ENCODE data around the gene CERS5.

Gene CERS5

DNA sequence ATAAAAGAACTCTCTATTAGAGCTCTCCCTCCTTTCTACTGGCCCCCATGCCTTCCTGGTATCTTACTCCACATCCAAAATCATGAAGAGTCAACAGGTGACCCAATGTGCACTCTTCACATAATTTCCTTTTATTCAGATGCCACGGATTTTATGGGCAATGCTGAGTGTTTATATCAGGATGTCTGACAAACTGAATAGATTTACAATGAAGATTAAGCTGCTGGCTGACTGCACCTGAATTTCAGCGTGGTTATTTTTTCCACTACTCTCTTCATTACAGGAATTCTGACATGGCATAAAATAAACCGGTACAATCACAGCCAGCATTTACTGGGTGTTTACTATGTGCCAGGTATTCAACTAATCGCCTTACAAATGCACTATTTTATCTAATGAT is 29.4 kb upstream of the CERS5 start:
- Histone ChIP-seq H3K4me1 (ENCODE audit: insufficient read depth, low read length) (no peaks in the 10 kb centered on the region), H2AFZ (ENCODE audit: low read depth, low read length) (no peak overlapping the region), H3K36me3 (ENCODE audit: insufficient read depth, low read length) (peaks cover 26% of the 10 kb centered on the region), H3K27me3 (ENCODE audit: insufficient read depth, low read length) (no peaks in the 10 kb centered on the region), H3K9me3 (ENCODE audit: low read length) (no peaks in the 10 kb centered on the region), H3K4me3 (ENCODE audit: low read length) (no peak overlapping the region)

GRCh38 chr12:50195832-50196231 is 28.7 kb upstream of the CERS5 start:
- Histone ChIP-seq H3K27me3 (ENCODE audit: insufficient read depth, low read length) (no peaks in the 10 kb centered on the region), H3K4me1 (ENCODE audit: insufficient read depth, low read length) (no peaks in the 10 kb centered on the region), H3K36me3 (ENCODE audit: insufficient read depth, low read length) (peaks cover 22% of the 10 kb centered on the region), H3K4me3 (ENCODE audit: low read length) (no peak overlapping the region), H3K9me3 (ENCODE audit: low read length) (no peaks in the 10 kb centered on the region), H2AFZ (ENCODE audit: low read depth, low read length) (no peak overlapping the region)

DNA sequence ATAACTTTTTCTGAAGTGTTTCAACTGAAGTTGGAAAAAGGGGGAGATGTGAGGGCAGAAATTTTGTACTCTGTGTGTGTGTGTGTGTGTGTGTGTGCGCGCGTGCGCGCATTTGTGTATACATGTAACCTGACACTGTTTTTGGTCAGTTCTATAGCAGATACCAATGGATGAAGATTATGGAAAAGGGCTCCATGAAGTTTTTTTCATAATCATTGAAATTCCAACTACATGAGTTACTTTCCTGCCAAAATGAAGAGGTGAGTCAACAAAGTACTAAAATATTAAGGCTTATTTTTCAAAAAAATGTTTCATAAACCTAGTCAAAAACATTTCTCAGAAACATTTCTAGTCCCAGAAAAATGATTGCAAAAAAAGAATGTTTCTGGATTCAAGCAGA is 25.7 kb upstream of the CERS5 start:
- peaks cover 13% of the 10 kb centered on the region for H3K36me3 ChIP-seq (ENCODE audit: insufficient read depth, low read length)
- H3K27me3 ChIP-seq (ENCODE audit: insufficient read depth, low read length) = no peaks in the 10 kb centered on the region
- no peak overlapping the region for H3K4me3 ChIP-seq (ENCODE audit: low read length)
- H3K9me3 ChIP-seq (ENCODE audit: low read length) = no peaks in the 10 kb centered on the region
- no peaks in the 10 kb centered on the region for H3K4me1 ChIP-seq (ENCODE audit: insufficient read depth, low read length)
- no peak overlapping the region for H2AFZ ChIP-seq (ENCODE audit: low read depth, low read length)

GRCh38 chr12:50192236-50192635 is 25.1 kb upstream of the CERS5 start:
- no peaks in the 10 kb centered on the region for H3K27me3 ChIP-seq (ENCODE audit: insufficient read depth, low read length)
- H3K36me3 ChIP-seq (ENCODE audit: insufficient read depth, low read length) = peaks cover 10% of the 10 kb centered on the region
- H3K9me3 ChIP-seq (ENCODE audit: low read length) = no peaks in the 10 kb centered on the region
- H3K4me1 ChIP-seq (ENCODE audit: insufficient read depth, low read length) = no peaks in the 10 kb centered on the region
- H3K4me3 ChIP-seq (ENCODE audit: low read length) = no peak overlapping the region
- no peak overlapping the region for H2AFZ ChIP-seq (ENCODE audit: low read depth, low read length)

GRCh38 chr12:50190859-50191258 is 23.7 kb upstream of the CERS5 start:
- Histone ChIP-seq H2AFZ (ENCODE audit: low read depth, low read length) (no peak overlapping the region), H3K27me3 (ENCODE audit: insufficient read depth, low read length) (no peaks in the 10 kb centered on the region), H3K4me1 (ENCODE audit: insufficient read depth, low read length) (no peaks in the 10 kb centered on the region), H3K9me3 (ENCODE audit: low read length) (no peaks in the 10 kb centered on the region), H3K36me3 (ENCODE audit: insufficient read depth, low read length) (peaks cover 9% of the 10 kb centered on the region), H3K4me3 (ENCODE audit: low read length) (no peak overlapping the region)

DNA sequence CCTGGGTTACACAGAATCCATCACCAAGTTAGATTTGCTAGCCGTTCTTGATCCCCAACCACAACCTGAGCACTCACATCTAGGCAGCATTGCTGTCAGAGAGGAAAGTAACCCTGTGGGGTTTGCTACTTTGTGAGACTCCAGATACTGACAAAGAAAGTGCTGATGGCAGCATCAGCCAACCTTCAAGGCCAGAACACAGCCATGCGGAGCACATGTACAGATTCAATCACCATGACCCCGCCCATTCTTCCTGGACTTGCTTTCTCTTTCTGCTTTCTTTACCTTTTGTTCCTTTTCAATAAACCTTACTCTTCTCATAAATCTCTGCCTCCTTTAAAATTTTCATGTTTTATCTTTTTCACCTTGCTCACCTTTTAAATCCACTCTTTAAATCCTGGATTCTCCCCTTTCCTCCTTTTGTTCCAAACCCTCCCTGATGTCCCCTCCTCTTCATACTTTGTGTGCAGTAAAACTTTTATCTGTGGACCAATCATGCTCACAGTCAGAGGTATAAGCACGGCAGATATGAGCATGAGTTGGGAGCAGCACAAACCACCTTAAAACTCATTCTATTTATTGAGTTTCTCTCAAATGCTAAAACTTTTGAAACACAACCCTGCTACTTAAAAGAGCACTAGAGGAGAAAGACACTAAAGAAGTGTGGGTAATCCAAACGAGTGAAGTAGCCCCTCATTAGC is 21.9 kb upstream of the CERS5 start:
- Histone ChIP-seq H3K27me3 (ENCODE audit: insufficient read depth, low read length) (no peaks in the 10 kb centered on the region), H3K36me3 (ENCODE audit: insufficient read depth, low read length) (peaks cover 7% of the 10 kb centered on the region), H2AFZ (ENCODE audit: low read depth, low read length) (no peak overlapping the region), H3K4me1 (ENCODE audit: insufficient read depth, low read length) (no peaks in the 10 kb centered on the region), H3K9me3 (ENCODE audit: low read length) (no peaks in the 10 kb centered on the region), H3K4me3 (ENCODE audit: low read length) (no peak overlapping the region)

DNA sequence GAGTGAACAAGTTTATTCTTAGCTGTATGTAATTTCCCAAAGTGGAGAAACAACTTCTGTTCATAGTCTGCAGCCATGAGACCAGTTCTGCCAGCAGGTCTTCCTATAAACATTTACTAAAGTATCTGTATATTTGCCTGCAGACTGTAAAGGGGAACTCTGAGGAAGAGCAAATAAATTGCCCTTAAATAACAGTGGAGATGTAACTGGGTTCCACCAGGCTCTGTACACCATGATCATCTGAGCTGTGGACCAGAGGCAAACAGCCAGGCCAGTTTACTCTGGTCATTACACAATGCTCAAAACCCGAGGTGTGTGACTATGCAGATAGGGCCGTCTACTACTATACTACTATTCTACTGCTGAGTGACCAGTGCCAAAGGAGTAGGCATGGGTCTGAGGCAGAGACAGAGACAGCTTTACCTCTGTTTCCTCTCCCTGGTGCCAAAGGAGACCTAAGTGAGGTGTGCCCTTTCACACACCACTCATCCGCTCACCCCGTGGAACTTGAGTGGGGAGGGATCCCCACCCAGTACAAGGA is 21.1 kb upstream of the CERS5 start:
- H3K27me3 ChIP-seq (ENCODE audit: insufficient read depth, low read length) = no peaks in the 10 kb centered on the region
- no peak overlapping the region for H3K4me3 ChIP-seq (ENCODE audit: low read length)
- no peaks in the 10 kb centered on the region for H3K4me1 ChIP-seq (ENCODE audit: insufficient read depth, low read length)
- H3K9me3 ChIP-seq (ENCODE audit: low read length) = no peaks in the 10 kb centered on the region
- peaks cover 7% of the 10 kb centered on the region for H3K36me3 ChIP-seq (ENCODE audit: insufficient read depth, low read length)
- no peak overlapping the region for H2AFZ ChIP-seq (ENCODE audit: low read depth, low read length)

GRCh38 chr12:50187084-50187900 is 20.1 kb upstream of the CERS5 start:
- Histone ChIP-seq H3K4me1 (ENCODE audit: insufficient read depth, low read length) (no peaks in the 10 kb centered on the region), H2AFZ (ENCODE audit: low read depth, low read length) (no peak overlapping the region), H3K9me3 (ENCODE audit: low read length) (no peaks in the 10 kb centered on the region), H3K27me3 (ENCODE audit: insufficient read depth, low read length) (no peaks in the 10 kb centered on the region), H3K36me3 (ENCODE audit: insufficient read depth, low read length) (peaks cover 3% of the 10 kb centered on the region), H3K4me3 (ENCODE audit: low read length) (no peak overlapping the region)

GRCh38 chr12:50186681-50187080 is 19.5 kb upstream of the CERS5 start:
- no peaks in the 10 kb centered on the region for H3K27me3 ChIP-seq (ENCODE audit: insufficient read depth, low read length)
- H3K36me3 ChIP-seq (ENCODE audit: insufficient read depth, low read length) = peaks cover 3% of the 10 kb centered on the region
- no peaks in the 10 kb centered on the region for H3K4me1 ChIP-seq (ENCODE audit: insufficient read depth, low read length)
- H3K4me3 ChIP-seq (ENCODE audit: low read length) = no peak overlapping the region
- no peak overlapping the region for H2AFZ ChIP-seq (ENCODE audit: low read depth, low read length)
- H3K9me3 ChIP-seq (ENCODE audit: low read length) = no peaks in the 10 kb centered on the region

DNA sequence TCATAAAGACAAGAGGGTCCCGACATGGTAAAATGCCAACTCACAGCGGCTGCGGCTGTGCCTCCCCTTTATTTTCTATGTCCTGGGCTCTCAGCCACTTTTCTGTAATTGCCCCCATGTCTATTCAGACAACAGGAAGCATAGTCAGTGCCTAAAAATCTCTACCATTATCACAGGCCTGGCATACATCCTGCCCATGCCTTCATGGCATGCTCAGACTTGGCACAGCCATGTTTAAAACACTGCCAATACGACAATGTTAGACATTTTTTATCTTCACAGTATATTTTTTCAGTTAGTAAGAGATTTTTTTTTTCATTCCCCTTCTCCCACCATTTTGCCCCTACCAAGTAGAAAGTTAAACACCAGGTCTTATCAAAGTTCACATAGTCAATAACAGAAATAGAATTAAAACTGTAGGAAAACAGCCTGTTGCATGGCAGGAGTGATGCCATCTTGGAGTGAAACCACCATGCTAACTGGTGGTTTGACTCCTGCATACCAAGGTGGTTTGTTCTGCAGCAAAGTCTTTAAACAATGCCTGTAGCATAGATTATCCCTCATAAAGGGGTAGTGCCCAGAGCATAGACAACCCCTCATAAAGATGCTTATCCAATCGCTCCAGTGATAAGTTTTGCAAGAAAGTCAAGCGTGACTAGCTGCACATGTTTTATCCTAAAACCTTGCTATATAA is 18.9 kb upstream of the CERS5 start:
- no peaks in the 10 kb centered on the region for H3K9me3 ChIP-seq (ENCODE audit: low read length)
- no peaks in the 10 kb centered on the region for H3K4me1 ChIP-seq (ENCODE audit: insufficient read depth, low read length)
- H3K4me3 ChIP-seq (ENCODE audit: low read length) = no peak overlapping the region
- no peaks in the 10 kb centered on the region for H3K27me3 ChIP-seq (ENCODE audit: insufficient read depth, low read length)
- no peak overlapping the region for H2AFZ ChIP-seq (ENCODE audit: low read depth, low read length)
- peaks cover 8% of the 10 kb centered on the region for H3K36me3 ChIP-seq (ENCODE audit: insufficient read depth, low read length)

- Histone ChIP-seq H3K27me3 (ENCODE audit: insufficient read depth, low read length) (no peaks in the 10 kb centered on the region), H2AFZ (ENCODE audit: low read depth, low read length) (no peak overlapping the region), H3K4me1 (ENCODE audit: insufficient read depth, low read length) (no peaks in the 10 kb centered on the region), H3K4me3 (ENCODE audit: low read length) (no peak overlapping the region), H3K36me3 (ENCODE audit: insufficient read depth, low read length) (peaks cover 10% of the 10 kb centered on the region), H3K9me3 (ENCODE audit: low read length) (no peaks in the 10 kb centered on the region)
Measured at GRCh38 chr12:50185301-50185895, 18.2 kb upstream of the CERS5 start.

DNA sequence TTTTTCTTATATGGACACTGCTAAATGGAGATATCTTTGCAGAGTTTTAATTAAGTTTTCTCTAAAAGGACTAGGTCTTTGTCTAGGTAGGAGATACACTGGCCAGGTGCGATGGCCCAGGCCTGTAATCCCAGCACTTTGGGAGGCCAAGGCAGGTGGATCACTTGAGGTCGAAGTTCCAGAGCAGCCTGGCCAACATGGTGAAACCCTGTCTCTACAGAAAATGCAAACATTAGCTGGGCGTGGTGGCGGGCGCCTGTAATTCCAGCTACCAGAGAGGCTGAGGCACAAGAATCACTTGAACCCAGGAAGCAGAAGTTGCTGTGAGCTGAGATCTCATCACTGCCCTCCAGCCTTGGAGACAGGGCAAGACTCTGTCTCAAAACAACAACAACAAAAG is 17.1 kb upstream of the CERS5 start:
- no peaks in the 10 kb centered on the region for H3K4me1 ChIP-seq (ENCODE audit: insufficient read depth, low read length)
- no peak overlapping the region for H3K4me3 ChIP-seq (ENCODE audit: low read length)
- H3K9me3 ChIP-seq (ENCODE audit: low read length) = no peaks in the 10 kb centered on the region
- no peaks in the 10 kb centered on the region for H3K27me3 ChIP-seq (ENCODE audit: insufficient read depth, low read length)
- peaks cover 10% of the 10 kb centered on the region for H3K36me3 ChIP-seq (ENCODE audit: insufficient read depth, low read length)
- H2AFZ ChIP-seq (ENCODE audit: low read depth, low read length) = no peak overlapping the region

- Histone ChIP-seq H2AFZ (ENCODE audit: low read depth, low read length) (no peak overlapping the region), H3K27me3 (ENCODE audit: insufficient read depth, low read length) (no peaks in the 10 kb centered on the region), H3K36me3 (ENCODE audit: insufficient read depth, low read length) (peaks cover 21% of the 10 kb centered on the region), H3K4me3 (ENCODE audit: low read length) (no peak overlapping the region), H3K9me3 (ENCODE audit: low read length) (no peaks in the 10 kb centered on the region), H3K4me1 (ENCODE audit: insufficient read depth, low read length) (no peaks in the 10 kb centered on the region)
Measured at GRCh38 chr12:50182461-50182860, 15.3 kb upstream of the CERS5 start.

Measured in neuron (in vitro differentiated cells).